Measurements from ENCODE around the gene IGF1R.
"Not testable (repeated sequence)": the region's sequence is repeated elsewhere in the genome, so short reads cannot be mapped to it uniquely, and the experiment has no call there.

The IGF1R gene

GRCh38 chr15:98999233-98999632, 350.9 kb downstream of the IGF1R start:
- DNase-seq (ENCODE audit: low read depth): no peak

GRCh38 chr15:99002226-99002625, 353.9 kb downstream of the IGF1R start:
- no peak for DNase-seq (ENCODE audit: low read depth)

- DNase-seq (ENCODE audit: low read depth): not testable (repeated sequence)
Measured at GRCh38 chr15:99003317-99003716, 355.0 kb downstream of the IGF1R start.

DNA sequence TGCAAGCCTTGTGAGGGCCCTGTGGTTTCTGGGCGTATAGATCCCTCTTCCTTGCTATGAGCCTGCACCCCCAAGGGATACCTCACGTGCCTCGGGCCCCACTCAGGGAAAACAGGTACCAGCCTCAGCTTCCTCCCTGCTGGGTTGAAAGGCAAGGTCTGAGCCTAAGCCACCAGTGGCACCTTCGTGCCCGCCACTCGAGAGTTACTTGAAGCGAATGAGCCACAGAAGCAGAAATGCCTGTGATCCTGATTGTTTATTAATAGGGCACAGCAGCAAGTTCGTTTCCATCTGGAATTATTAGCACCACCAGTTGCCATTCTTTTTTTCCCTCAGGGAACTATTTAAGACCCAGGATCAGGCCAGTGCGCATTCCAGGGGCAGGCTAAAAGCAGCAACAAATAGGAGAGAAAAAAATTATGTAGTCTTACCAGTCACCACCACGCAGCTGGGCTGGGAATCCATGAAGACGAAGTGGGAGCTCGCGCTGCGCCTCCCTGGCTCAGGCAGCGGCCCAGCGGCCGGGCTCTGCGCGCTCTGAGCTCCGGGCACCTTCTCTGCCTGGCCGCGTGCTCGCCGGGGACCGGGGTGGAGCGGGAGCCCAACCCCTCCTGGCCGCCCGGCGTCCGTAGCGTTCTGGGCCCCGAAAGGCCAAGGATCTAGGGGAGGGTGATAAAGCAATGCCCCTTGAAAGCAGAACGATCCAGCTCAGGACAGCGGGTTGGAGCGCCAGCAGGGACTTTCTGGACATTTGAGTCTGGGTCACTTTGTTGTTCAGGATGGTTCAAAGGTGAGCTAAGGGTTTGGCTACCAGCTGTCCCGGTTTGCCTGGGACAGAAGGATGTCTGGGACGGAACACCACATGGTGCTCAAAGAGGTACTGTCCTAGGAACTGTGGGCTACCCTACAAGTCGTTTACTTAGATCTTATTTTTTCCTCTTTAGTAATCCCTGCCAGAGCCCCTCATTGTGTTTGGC, 356.9 kb downstream of the IGF1R start:
- not testable (repeated sequence) for DNase-seq (ENCODE audit: low read depth)

DNA sequence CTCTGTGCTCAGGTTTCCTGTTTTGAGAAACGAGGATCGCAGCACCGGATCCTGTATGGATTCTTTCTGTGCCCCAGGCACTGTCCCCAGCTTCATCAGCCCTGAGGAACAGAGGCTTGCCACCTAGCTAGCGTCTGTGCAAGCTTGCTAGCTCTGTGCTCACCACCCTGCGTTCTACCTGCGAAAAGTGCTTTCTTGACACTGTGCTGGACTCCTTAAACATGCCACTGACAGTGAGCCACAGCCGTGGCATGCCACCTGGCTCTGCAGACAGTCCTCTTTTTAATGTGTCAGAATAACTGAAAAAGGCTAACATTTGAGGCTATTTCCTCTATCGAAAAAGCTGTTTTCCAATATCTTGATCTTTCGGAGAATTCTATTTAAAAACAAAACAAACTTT, 357.8 kb downstream of the IGF1R start:
- DNase-seq (ENCODE audit: low read depth): no peak

DNA sequence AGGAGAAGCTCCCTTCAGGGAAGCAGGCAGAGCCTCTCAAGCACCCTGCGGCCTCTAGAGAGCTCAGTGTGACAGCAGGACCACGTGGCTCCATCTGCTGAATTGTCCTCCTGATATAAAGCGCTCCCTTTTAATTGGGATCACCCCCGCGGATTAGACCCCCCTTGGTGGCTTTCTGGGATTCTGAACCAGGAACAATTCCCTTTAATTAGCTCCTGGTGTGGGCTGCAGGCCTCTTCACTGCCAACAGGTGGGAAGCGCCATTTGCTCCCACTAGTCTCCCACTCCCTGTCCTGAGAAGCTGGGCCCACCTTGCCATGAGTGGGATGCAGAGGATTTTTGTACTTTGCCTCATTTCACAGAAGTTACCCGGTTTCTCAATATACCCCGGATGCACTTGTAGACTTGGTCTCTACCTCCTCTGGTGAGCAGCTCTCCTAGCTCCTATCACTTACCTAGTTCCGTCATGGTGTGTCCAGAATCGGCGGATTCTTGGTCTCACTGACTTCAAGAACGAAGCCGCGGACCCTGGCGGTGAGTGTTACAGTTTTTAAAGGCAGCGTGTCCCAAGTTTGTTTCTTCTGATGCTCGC, 358.7 kb downstream of the IGF1R start:
- DNase-seq (ENCODE audit: low read depth): no peak

- no peak for DNase-seq (ENCODE audit: low read depth)
Measured at GRCh38 chr15:99009741-99010330, 361.5 kb downstream of the IGF1R start.

DNA sequence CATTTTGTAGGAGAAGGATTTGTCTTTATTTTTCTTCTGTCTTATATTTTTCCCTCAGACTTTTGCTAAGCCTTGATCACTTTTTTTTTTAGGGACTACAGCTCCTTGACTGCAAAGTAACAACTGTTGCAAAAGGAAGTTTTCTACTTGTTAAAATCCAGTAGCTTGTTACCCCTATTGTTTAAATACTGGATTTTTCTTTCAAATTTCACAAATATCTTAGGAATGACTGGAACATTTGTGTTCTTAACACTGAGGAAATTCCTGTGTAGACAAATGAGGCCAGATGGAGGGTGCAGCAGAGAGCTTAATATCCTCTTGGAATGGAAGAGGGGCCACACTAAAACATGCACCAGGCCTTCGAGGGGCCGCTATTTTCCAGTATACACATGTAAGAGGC, 362.4 kb downstream of the IGF1R start:
- no peak for DNase-seq (ENCODE audit: low read depth)
